GM19025 (cell line): ENCODE measurements around the gene ARFGAP3.

Source experiments
- ATAC-seq: cut with Tn5 transposase; IDR thresholded peaks from one replicate; pipeline ENCODE4 v1.9.1; 2021; ENCODE audit warnings: mild to moderate bottlenecking, low read depth, moderate library complexity; ENCODE audit not compliant: unreplicated experiment

ARFGAP3 gene

DNA sequence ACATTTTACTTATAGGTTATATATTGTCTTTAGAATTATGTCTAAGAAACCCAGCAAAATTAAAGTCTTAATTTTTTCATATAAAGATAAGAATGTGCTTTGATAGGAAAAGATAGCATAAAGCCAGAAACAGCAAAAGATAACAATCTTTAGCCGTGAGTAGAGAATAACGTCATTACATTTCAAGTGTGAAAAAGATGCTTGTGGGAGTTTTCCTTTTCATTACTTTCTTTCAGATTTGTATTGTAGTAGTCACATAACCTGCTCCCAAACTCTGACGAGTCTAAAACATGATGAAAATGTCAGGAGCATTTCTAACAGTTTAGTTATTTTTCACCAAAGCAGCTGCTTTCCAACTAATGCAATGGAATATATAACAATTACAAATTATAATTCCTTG lies 31.3 kb downstream of the ARFGAP3 start:
- ATAC-seq = no peak

DNA sequence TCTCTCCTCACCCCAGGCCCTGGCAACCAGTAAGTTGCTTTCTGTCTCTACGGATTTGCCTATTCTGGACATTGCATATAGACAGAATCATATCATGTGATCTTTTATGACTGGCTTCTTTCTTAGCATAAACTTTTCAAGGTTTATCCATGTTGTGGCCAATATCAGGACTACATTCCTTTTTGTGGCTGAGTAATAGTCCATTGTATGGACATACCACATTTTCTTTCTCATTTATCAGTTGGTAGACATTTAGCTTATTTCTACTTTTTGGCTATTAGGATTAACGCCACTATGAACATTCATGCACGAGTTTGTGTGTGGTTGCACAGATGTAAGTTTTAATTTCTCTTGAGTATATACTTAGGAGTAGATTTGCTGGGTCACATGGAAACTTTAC lies 35.7 kb downstream of the ARFGAP3 start:
- ATAC-seq = no peak

GRCh38 chr22:42820045-42820763 lies 36.9 kb downstream of the ARFGAP3 start:
- no peak for ATAC-seq

DNA sequence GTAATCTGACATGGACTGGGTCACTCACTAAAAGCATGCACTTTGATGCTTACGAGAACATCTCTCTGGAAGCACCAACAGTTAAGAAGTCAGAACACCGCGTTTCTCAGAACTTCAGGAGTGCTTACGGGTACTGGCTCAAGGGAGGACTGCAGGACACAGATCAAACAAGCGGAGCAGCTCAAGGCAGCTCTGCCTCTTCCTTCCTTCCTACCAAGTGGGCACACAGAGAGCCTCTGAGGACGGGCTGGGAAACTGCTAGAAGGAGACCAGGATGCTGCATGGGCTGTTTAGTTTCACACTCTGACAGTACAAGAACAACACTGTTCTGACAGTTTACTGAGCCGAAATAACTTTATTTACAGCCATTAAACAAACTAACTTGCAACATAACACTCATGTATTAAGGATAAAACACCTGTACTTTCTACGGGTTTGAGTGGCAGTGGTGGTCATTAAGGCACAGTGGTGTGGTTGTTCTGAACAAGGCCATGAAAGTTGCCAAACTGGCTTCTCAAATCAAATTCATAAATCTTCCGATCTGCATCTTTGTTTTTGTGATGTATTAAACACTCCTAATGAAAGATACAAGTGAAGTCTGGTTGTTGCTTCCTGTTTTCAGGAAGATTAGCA lies 37.5 kb downstream of the ARFGAP3 start:
- ATAC-seq = no peak

DNA sequence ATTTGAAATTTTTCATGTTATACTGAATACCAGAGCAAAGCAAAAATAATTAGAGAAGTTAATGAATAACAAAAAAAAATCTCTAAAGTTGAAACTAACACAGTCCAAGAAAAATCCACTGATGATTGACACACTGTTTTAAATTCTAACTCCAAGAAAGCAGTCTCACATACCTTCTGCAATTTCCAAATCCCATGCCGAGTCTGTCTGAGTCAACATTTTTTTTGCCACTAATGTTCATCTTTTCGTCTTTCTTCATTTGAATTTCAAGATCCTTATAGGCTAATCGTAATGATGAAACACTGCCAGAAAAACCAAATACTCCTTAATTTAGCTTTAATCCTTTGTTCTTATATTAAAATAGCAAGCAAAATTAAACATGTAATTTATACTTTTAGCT lies 39.5 kb downstream of the ARFGAP3 start:
- no peak for ATAC-seq

DNA sequence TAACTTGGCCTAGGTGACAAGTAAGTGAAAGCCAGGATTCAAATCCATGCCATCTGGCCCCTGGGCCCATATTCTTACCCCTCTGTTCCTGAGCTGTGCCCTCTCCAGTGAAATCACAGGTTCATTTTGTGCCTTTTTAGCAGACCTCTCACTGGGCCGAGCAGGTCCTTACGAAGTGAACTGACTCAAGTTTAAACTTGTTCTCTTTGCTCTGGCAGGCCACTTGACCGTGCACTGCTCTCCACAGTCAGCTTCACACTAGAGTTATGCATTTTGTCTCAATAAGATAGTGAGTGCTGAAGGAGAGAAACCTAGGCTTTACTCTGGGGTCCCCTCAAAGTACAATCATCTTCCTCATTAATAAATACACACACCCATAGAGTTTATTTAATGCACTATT lies 40.7 kb downstream of the ARFGAP3 start:
- no peak for ATAC-seq

DNA sequence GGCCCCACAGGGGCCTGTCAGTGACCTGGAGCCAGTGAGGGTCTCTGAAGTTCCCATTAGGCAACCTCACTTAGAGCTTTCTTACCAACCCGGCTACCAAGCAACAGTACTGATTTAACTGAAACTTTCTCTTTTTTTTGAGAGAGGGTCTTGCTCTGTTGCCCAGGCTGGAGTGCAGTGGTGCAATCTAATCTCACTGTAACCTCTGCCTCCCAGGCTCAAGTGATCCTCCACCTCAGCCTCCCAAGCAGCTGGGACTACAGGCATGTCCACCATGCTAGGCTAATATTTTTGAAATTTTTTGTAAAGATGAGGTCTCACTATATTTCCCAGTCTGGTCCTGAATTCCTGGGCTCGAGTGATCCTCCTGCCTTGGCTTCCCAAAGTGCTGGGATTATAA lies 42.5 kb downstream of the ARFGAP3 start:
- no peak for ATAC-seq

DNA sequence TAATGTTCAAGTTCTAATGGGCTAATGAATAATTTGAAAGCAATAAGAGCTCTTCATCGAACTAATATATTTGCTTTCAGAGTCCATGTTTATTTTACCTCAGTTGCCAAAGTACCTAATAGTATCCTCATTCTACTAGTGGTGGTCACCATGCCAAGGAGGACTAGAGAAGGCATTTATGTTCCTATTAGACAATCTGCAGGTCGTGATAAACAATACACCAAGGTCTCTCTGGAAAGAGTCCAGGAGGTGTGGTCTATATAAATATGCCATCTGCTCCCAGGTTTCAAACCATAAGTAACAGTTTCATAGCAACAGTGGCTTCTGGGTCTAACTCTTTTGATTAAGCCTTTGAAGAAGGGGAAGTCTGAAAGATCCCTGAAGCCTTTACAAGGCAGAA lies 42.9 kb downstream of the ARFGAP3 start:
- no peak for ATAC-seq

- ATAC-seq = no peak
These were observed 43.6 kb downstream of the ARFGAP3 start for GRCh38 chr22:42813501-42813900.

DNA sequence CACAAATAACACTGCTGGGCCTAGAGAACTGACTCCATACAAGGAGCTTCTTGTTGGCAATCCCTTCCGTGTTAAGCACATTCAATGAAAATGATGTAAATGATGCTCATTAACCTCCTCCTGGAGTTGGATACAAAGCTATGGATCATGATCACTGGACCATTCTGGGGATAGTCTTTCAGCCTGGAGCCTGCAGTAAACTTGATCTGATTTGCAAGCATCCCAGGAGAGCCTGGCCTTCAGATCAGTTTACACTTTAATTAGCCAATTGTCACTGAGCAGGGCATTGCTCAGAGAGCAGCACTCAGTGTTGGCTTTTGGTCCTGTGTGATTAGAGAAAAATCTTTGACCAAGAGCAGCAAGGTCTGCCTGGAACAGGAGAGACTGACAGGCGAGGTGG lies 45.6 kb downstream of the ARFGAP3 start:
- no peak for ATAC-seq

- no peak for ATAC-seq
These were observed 48.6 kb downstream of the ARFGAP3 start for GRCh38 chr22:42808521-42808920.

DNA sequence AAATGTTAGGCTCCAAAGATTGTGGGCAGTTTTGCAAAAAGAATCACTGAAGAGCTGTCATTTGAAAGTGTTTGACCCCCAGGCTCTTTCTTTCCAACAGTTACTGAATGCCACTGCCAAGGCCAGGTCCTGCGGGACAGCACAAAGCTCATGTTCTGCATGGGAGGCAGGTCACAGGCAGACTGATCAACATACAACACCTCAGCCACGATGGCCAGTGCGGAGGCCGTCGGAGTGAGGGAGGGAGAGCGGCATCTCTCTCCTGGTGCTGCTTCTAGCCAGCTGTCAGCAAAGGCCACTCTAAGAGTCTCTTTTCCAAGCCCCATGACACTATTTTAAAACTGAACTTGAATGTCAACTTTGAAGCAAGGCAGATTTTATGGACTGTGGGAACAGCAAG lies 49.9 kb downstream of the ARFGAP3 start:
- no peak for ATAC-seq

GRCh38 chr22:42805998-42806830 lies 50.9 kb downstream of the ARFGAP3 start:
- no peak for ATAC-seq

GRCh38 chr22:42805016-42805997 lies 51.8 kb downstream of the ARFGAP3 start:
- no peak for ATAC-seq

- ATAC-seq = no peak
These were observed 53.7 kb downstream of the ARFGAP3 start for GRCh38 chr22:42803389-42803788.

DNA sequence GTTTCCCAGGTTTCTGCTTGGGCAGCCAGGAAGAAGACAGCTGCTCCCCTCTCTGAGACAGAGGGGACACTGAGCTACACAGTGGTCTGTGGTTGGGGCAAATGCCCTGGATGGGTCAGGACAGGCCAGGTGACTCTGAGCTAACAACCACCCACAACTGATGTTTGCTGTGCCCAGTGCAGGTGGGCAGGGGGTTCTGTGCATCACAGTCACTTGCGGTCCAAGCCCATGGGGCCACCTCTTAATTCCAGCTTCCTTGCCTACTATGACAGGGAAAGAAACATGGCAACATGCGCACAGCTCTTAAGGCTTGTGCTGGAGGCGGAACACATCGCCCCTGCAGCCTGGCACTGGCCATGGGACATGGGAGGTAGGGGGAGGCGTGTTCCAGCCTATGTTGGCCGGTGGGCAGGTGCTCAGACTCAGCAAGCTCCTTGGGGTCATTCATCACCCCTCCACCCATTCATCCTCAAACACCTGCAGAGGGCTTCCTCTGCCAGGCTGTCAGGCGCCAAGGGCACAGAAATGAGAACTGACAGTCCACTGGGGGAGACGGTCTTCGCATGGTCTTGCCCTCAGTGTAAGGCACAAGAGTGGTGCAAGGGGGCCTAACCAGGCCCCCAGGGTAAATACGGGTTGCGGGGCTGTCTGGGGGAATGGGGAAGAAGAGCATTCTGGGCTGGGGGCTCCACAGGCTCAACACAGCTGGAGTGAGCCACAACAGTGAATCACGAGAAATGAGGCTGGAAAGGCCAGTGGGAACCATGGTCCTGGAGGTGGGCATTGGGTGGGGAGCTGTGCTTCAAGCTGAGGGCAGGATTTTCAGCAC lies 55.6 kb downstream of the ARFGAP3 start:
- ATAC-seq = no peak

DNA sequence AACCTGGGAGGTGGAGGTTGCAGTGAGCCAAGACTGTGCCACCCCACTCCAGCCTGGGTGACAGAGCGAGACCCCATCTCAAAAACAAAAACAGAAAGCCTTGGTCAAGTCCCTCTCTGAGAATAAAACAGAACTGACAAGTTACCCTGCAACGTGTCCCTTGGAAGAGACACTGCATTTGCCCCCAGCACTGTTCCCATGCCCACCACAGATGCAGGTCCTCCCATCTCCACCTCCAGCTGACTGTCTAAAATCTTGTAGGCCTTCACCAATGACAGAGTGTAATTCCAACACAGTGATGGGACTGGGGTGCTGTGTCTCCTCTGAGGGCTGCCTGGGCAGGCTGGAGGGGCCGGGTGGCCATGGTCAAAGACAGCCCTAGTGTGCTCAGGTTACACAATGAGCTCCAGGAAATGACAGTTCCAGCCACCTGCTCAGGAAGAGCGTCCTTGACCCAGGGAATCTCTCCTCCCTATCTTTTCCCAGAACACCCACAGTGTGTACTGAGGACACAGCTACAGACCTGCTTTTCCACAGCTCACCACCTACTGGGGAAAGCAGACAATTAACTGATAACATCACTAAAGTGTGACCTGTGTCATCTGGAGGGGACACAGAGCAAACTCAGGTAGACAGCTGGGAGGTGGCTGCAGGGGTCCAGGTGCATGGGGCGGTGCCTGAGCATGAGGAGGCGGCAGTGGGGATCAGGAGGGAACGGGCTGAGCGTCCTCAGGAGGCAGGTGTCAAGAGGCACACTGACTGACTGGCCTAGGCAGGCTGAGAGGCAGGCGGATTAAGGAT lies 56.4 kb downstream of the ARFGAP3 start:
- no peak for ATAC-seq

GRCh38 chr22:42799461-42800405 lies 57.3 kb downstream of the ARFGAP3 start:
- ATAC-seq = no peak
